ENCODE measurements around the gene EVPL. TPM values are rescaled to one million over a fixed set of nuclear protein-coding genes. Genes with fewer than 3 reads are reported as not detected.

Gene EVPL
- polyA plus RNA-seq, 4 donors, result 15.6 to 25.4 (median 18.5) TPM

GRCh38 chr17:76000755-76001521 lies 26.2 kb downstream of the EVPL start, which contains the start of gene CDK3:
TSS of gene CDK3 (plus strand) at chr17:76000855. CDS start at chr17:76001426, 571 bp downstream.
- DNase-seq (ENCODE audit: low read depth in 4 of 4, low spot score in 3 of 4), result no peak

- DNase-seq (ENCODE audit: low read depth in 4 of 4, low spot score in 3 of 4), result no peak
These were observed 26.9 kb downstream of the EVPL start for GRCh38 chr17:76000016-76000754.

GRCh38 chr17:75998327-75998795 lies 28.7 kb downstream of the EVPL start:
- DNase-seq (ENCODE audit: low read depth in 4 of 4, low spot score in 3 of 4), result no peak

- DNase-seq (ENCODE audit: low read depth in 4 of 4, low spot score in 3 of 4), result peak in 1 of 4 donors; percentile 28
These were observed 30.2 kb downstream of the EVPL start for GRCh38 chr17:75996665-75997590.

GRCh38 chr17:75995385-75995925 lies 31.7 kb downstream of the EVPL start:
- DNase-seq (ENCODE audit: low read depth in 4 of 4, low spot score in 3 of 4), result no peak

GRCh38 chr17:75994802-75995370 lies 32.2 kb downstream of the EVPL start:
- DNase-seq (ENCODE audit: low read depth in 4 of 4, low spot score in 3 of 4), result no peak

- no peak for DNase-seq (ENCODE audit: low read depth in 4 of 4, low spot score in 3 of 4)
These were observed 35.7 kb downstream of the EVPL start for GRCh38 chr17:75991396-75991795.

- no peak for DNase-seq (ENCODE audit: low read depth in 4 of 4, low spot score in 3 of 4)
These were observed 40.1 kb downstream of the EVPL start for GRCh38 chr17:75987041-75987440.

- no peak for DNase-seq (ENCODE audit: low read depth in 4 of 4, low spot score in 3 of 4)
These were observed 41.1 kb downstream of the EVPL start for GRCh38 chr17:75985986-75986385.

- no peak for DNase-seq (ENCODE audit: low read depth in 4 of 4, low spot score in 3 of 4)
These were observed 43.5 kb downstream of the EVPL start for GRCh38 chr17:75983501-75984181.

GRCh38 chr17:75981019-75981615 lies 46.0 kb downstream of the EVPL start:
- DNase-seq (ENCODE audit: low read depth in 4 of 4, low spot score in 3 of 4), result no peak

- DNase-seq (ENCODE audit: low read depth in 4 of 4, low spot score in 3 of 4), result no peak
These were observed 46.7 kb downstream of the EVPL start for GRCh38 chr17:75980188-75981018.

- no peak for DNase-seq (ENCODE audit: low read depth in 4 of 4, low spot score in 3 of 4)
These were observed 47.4 kb downstream of the EVPL start for GRCh38 chr17:75979705-75980187.

GRCh38 chr17:75978938-75979704 lies 48.0 kb downstream of the EVPL start, which contains the start of the genes ACOX1 and TEN1:
TSS of gene ACOX1 (minus strand) at chr17:75979166. CDS start at chr17:75979073, 93 bp downstream.
TSS of gene TEN1 (plus strand) at chr17:75979240. CDS start at chr17:75986193, 6,953 bp downstream.
- DNase-seq (ENCODE audit: low read depth in 4 of 4, low spot score in 3 of 4), result peak; percentile 94 to 97 (median 96)

GRCh38 chr17:75976175-75976848 lies 50.8 kb downstream of the EVPL start:
- no peak for DNase-seq (ENCODE audit: low read depth in 4 of 4, low spot score in 3 of 4)

- no peak for DNase-seq (ENCODE audit: low read depth in 4 of 4, low spot score in 3 of 4)
These were observed 51.3 kb downstream of the EVPL start for GRCh38 chr17:75975757-75976174.

Measured in right renal pelvis (tissue), 4 donors.